Heart right ventricle (tissue), 16 donors: ENCODE data around the gene LNX1. TPM values are rescaled to one million over a fixed set of nuclear protein-coding genes. Genes with fewer than 3 reads are reported as not detected.

Experiments used
- ATAC-seq, 8 donors: fragments of 200-7000 bp; cut with Tn5 transposase; one replicate each; pipeline ENCODE4 v1.9.1; 2020; ENCODE audit warnings: mild to moderate bottlenecking in 8 of 8, moderate library complexity in 8 of 8, moderate number of reproducible peaks in 1 of 8
- DNase-seq, 2 donors: peaks; one replicate each; pipeline ENCODE4 v3.0.0-alpha.2; 2020
- H3K27ac ChIP-seq, 10 donors: fragments of 200-600 bp; sonication (generic) in 2 of 10; one replicate each; pipeline versions ENCODE4 v1.5.0 to v1.8.0; 2020 to 2022; ENCODE audit warnings: mild to moderate bottlenecking in 3 of 10
- H3K27me3 ChIP-seq, 7 donors: fragments of 200-600 bp; one replicate each; pipeline ENCODE4 v1.8.0; 2021 to 2022; ENCODE audit warnings: mild to moderate bottlenecking in 2 of 7
- H3K36me3 ChIP-seq, 9 donors: fragments of 200-600 bp; sonication (generic) in 1 of 9; one replicate each; pipeline versions ENCODE4 v1.5.0 to v1.8.0; 2020 to 2022; ENCODE audit warnings: mild to moderate bottlenecking in 2 of 9
- H3K4me1 ChIP-seq, 9 donors: fragments of 200-600 bp; sonication (generic) in 1 of 9; one replicate each; pipeline versions ENCODE4 v1.5.0 to v1.8.0; 2020 to 2022; ENCODE audit warnings: mild to moderate bottlenecking in 4 of 9
- H3K4me3 ChIP-seq, 10 donors: fragments of 200-600 bp; sonication (generic) in 2 of 10; one replicate each; pipeline versions ENCODE4 v1.5.0 to v1.8.0; 2020 to 2022; ENCODE audit warnings: mild to moderate bottlenecking in 7 of 10, moderate library complexity in 2 of 10
- H3K9me3 ChIP-seq, 11 donors: fragments of 200-600 bp in 10 of 11; sonication (generic) in 2 of 11; one replicate each; pipeline versions ENCODE4 v1.5.0 to v1.8.0; 2013 to 2022; ENCODE audit warnings: mild to moderate bottlenecking in 2 of 11, control low read depth in 1 of 11, moderate library complexity in 1 of 11
- WGBS, 2 donors: extraction: QIAGEN DNeasy Blood & Tissue Kit; methylation state at CpG; one replicate each; pipeline ENCODE4 v1.1.7; 2013; ENCODE audit warnings: inconsistent platforms in 1 of 2; 5-methylcytosine and 5-hydroxymethylcytosine counted together
- intact Hi-C, 10 donors: fragments of 100-400 bp; cut with DNase I; formaldehyde crosslinking; loops; one replicate each; pipeline versions ENCODE4 v1.11.1 to v1.14.2; 2022
- polyA plus RNA-seq, 2 donors: library from polyadenylated mRNA; stranded (reverse); fragments of 200-250 nt; gene quantifications; one replicate each; pipeline ENCODE4 v1.2.3, GENCODE V29; 2013
- total RNA-seq, 10 donors: library from RNA; stranded (reverse); fragmentation: NEBNext Ultra II Directional in 3 of 10; extraction: Animal tissue kit (Norgen Biotek cat#: 25700) in 3 of 10; gene quantifications; one replicate each; pipeline versions ENCODE4 v1.2.1 to v1.2.4, GENCODE V29; 2021 to 2023
- TF ChIP-seq, protein P1 (sequence below), 9 donors: fragments of 200-600 bp; sonication (generic) in 2 of 9; IDR thresholded peaks; one replicate each; pipeline versions ENCODE4 v1.5.0 to v1.8.0; 2021 to 2022; ENCODE audit warnings: antibody characterized with exemption in 9 of 9, mild to moderate bottlenecking in 5 of 9, moderate library complexity in 1 of 9
- donor health status: Arrhythmogenic right ventricular cardiomyopathy.
- donor health status: ischemic (EF 13 %, LVEDD 7.1; RV severe dilation, severe dysfunction).
- donor health status: healthy with polysubstance abuse.
- donor health status: DM: no; HTN: yes; CAD: no.
- donor health status: DM: no; HTN: no; CAD: no.
- donor health status: ischemic (EF 25% LVEDD 6.9; RV normal size, moderate dysfunction).
- donor health status: ischemic (EF 25% LVEDD 5.7; RV mildly dilated, moderate dysfunction).
- donor health status: healthy.
- donor health status: DM: yes; HTN: yes; CAD: no.
- donor health status: Ischemic cardiomyopathy.
- donor health status: ischemic (EF 35%, LVEDD 5.7; RV mildly dilated, moderate dysfunction).
- donor health status: nonischemic (EF 11% LVEDD 7.7; RV severe dilation, severe dysfunction).
- donor health status: DM: yes; HTN: yes; CAD: no.
- donor health status: PGD.
- donor health status: ischemic (EF 29% LVEDD 5.4; RV normal size, mild dysfunction).
- donor health status: nonischemic (EF 23%, LVEDD 6.1; RV moderate dilation, normal function).

Gene LNX1
- total and polyA plus RNA-seq, 12 donors, result 2.0 to 16.1 (median 5.6) TPM

DNA sequence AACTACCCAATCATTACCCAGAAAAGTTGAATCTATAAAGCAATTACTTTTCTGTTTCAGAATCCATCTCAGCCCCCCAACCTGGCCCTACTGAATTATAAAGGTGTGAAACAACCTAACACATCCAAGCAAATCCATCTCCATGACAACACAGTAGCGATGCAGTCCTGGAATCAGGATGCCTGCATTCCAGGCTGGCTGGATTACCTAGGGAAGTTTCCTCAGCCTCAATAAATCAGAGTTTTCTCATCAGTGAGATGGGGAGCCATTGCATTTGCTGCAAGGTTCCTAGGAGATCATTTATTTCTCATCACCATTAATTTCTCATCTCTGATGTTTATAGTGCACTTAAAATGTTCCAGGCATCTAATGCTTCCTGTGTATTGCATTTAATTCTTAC is 46.0 kb downstream of the LNX1 start:
- Histone ChIP-seq H3K36me3 (no peaks in the 10 kb centered on the region), H3K4me1 (peaks cover 0 to 36% (median 21%) of the 10 kb centered on the region in 9 donors), H3K27ac (no peak overlapping the region), H3K9me3 (no peaks in the 10 kb centered on the region), H3K4me3 (no peak overlapping the region), H3K27me3 (no peaks in the 10 kb centered on the region)
- intact Hi-C loops, result no loop called here
- TF ChIP-seq, protein P1, sequence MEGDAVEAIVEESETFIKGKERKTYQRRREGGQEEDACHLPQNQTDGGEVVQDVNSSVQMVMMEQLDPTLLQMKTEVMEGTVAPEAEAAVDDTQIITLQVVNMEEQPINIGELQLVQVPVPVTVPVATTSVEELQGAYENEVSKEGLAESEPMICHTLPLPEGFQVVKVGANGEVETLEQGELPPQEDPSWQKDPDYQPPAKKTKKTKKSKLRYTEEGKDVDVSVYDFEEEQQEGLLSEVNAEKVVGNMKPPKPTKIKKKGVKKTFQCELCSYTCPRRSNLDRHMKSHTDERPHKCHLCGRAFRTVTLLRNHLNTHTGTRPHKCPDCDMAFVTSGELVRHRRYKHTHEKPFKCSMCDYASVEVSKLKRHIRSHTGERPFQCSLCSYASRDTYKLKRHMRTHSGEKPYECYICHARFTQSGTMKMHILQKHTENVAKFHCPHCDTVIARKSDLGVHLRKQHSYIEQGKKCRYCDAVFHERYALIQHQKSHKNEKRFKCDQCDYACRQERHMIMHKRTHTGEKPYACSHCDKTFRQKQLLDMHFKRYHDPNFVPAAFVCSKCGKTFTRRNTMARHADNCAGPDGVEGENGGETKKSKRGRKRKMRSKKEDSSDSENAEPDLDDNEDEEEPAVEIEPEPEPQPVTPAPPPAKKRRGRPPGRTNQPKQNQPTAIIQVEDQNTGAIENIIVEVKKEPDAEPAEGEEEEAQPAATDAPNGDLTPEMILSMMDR (IDR thresholded peaks at IDR 0.05), result no peak
- WGBS, 2 donors, result 84 to 91% methylated on average over 1 of the region's 1 CpG
- ATAC-seq (no peak), DNase-seq (no peak)

DNA sequence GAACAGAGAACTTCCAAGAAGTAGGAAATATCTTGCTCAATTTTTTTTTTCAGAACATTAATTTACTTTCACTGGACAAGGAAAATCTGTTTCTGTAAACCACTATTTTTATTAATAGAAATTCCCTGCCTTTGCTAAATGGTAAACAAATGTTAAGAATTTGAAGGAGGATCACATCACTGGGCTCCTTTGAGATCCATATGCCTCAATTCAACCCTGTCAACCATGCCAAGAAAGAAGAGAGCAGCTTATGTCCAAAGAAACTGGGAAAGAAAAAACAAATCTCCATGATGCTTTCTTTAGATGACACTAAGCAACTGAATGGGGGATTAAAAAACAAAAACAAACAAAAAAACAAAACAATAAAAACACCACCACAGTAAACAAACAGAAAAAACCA is 47.7 kb downstream of the LNX1 start:
- DNase-seq (no peak), ATAC-seq (no peak)
- Histone ChIP-seq H3K27ac (no peak overlapping the region), H3K36me3 (no peaks in the 10 kb centered on the region), H3K4me1 (peaks cover 0 to 40% (median 25%) of the 10 kb centered on the region in 9 donors), H3K4me3 (no peak overlapping the region), H3K27me3 (no peaks in the 10 kb centered on the region), H3K9me3 (no peaks in the 10 kb centered on the region)
- intact Hi-C loops, result no loop called here
- TF ChIP-seq, protein P1 (IDR thresholded peaks at IDR 0.05), result no peak

GRCh38 chr4:53541577-53542206 is 49.6 kb downstream of the LNX1 start:
- Histone ChIP-seq H3K4me3 (no peak overlapping the region), H3K4me1 (peaks cover 0 to 46% (median 23%) of the 10 kb centered on the region in 9 donors), H3K27ac (peak overlapping the region in 8 of 10 donors; percentile 40 to 79 (median 61)), H3K27me3 (no peaks in the 10 kb centered on the region), H3K9me3 (no peaks in the 10 kb centered on the region), H3K36me3 (no peaks in the 10 kb centered on the region)
- WGBS, 2 donors, result 30 to 50% methylated on average over 2 of the region's 2 CpGs
- DNase-seq, result no peak
- TF ChIP-seq, protein P1 (IDR thresholded peaks at IDR 0.05), result no peak
- intact Hi-C loops, result no loop called here
- ATAC-seq, result peak in 7 of 8 donors; percentile 66 to 78 (median 71)

- H3K4me1 ChIP-seq, result peaks cover 0 to 56% (median 32%) of the 10 kb centered on the region in 9 donors
- no peaks in the 10 kb centered on the region for H3K27me3 ChIP-seq
- 82 to 83% methylated on average over 4 of the region's 4 CpGs for WGBS, 2 donors
- no peak for ATAC-seq
- no peak for DNase-seq
- intact Hi-C loops, result loop anchor here in 2 of 10 donors (5.0 kb wide), 2 partner anchors 109 to 114 kb away; no protein-coding TSS in a partner anchor
- H3K36me3 ChIP-seq, result no peaks in the 10 kb centered on the region
- H3K27ac ChIP-seq, result no peak overlapping the region
- TF ChIP-seq, protein P1 (IDR thresholded peaks at IDR 0.05), result no peak
- no peaks in the 10 kb centered on the region for H3K9me3 ChIP-seq
- no peak overlapping the region for H3K4me3 ChIP-seq
Measured at GRCh38 chr4:53538756-53539155, 52.5 kb downstream of the LNX1 start.
